Mammary epithelial cell (primary cell): ENCODE results near the gene ADAM12.

Experiments used
- CTCF ChIP-seq, 2 donors: IDR thresholded peaks in 1 of 2; conservative IDR thresholded peaks in 1 of 2; 2 replicates each; pipeline ENCODE4 v1.5.1; 2011 to 2012; ENCODE audit warnings: inconsistent platforms in 2 of 2, low read length in 2 of 2, mild to moderate bottlenecking in 2 of 2, control low read depth in 1 of 2, low read depth in 1 of 2; ENCODE audit not compliant: insufficient read depth in 1 of 2; ENCODE audit errors: extremely low read depth in 1 of 2
- EZH2 ChIP-seq: IDR thresholded peaks from 2 replicates; pipeline ENCODE4 v1.6.1; 2012; ENCODE audit warnings: low read length, inconsistent platforms, borderline replicate concordance

DNA sequence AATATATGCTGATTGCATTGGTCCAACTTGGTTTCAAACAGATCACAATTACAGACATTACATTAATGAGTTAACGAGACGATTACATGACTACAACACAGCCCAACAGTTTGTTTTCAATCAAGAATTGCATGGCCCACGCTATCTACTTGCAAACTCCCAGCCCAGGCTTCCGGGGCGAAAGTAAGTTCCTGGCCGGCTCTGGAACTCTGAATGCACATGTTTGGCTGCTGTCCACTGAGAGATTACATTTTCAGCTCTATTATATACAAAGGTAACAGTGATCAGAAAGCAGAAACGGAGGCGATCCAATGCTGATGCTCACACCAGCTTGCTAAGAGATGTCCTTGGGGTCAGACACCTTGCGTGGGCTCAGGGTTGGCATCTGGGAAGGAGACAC, 285.6 kb downstream of the ADAM12 start:
- TF ChIP-seq CTCF (conservative IDR thresholded peaks at IDR 0.05 in 1 of 2, IDR thresholded peaks at IDR 0.05 in 1 of 2; ENCODE audit: extremely low read depth in 1 of 2, insufficient read depth in 1 of 2, low read depth in 1 of 2, low read length in 2 of 2) (no peak), EZH2 (no peak)
